H1 (cell line): Measurements from ENCODE around the gene NPPA. TPM values are rescaled to one million over a fixed set of nuclear protein-coding genes. Genes with fewer than 3 reads are reported as not detected.

Experiments
- CBX5 ChIP-seq: fragments of 300-800, 300-1000 bp; sonication (generic); IDR thresholded peaks from 2 replicates; pipeline ENCODE4 v1.7.1; 2016; ENCODE audit warnings: antibody characterized with exemption, low read length, low read depth
- CBX8 ChIP-seq: fragments of 300-800, 300-1000 bp; sonication (generic); IDR thresholded peaks from 2 replicates; pipeline ENCODE4 v1.7.1; 2016; ENCODE audit warnings: low read depth, low read length, borderline replicate concordance
- JUND ChIP-seq: IDR thresholded peaks from 2 replicates; pipeline ENCODE4 v1.6.1; 2011; ENCODE audit warnings: mild to moderate bottlenecking, improper control_type of control experiment, low read length
- SUZ12 ChIP-seq: fragments of 200-600 bp; sonication (generic); IDR thresholded peaks from 2 replicates; pipeline ENCODE4 v1.6.1; 2012; ENCODE audit warnings: mild to moderate bottlenecking, inconsistent platforms, low read length, moderate library complexity, mixed read lengths
- TAF1 ChIP-seq: IDR thresholded peaks from 2 replicates; pipeline ENCODE4 v1.6.1; 2011; ENCODE audit warnings: mild to moderate bottlenecking, low read depth, low read length
- TBP ChIP-seq: IDR thresholded peaks from 2 replicates; pipeline ENCODE4 v1.6.1; 2011; ENCODE audit warnings: low read depth, low read length, improper control_type of control experiment
- polyA plus RNA-seq, 7 experiments: library from polyadenylated mRNA; depleted of rRNA in 3 of 7; stranded (reverse) in 5 of 7; unstranded in 2 of 7; fragments of >200 nt in 5 of 7; fragments of 200-250 nt in 2 of 7; gene quantifications; 1 replicate in 5 of 7; 2 replicates in 1 of 7; 4 replicates in 1 of 7; pipeline versions ENCODE4 v1.2.1 to v1.2.3, GENCODE V29; 2011 to 2013; ENCODE audit warnings: missing spikeins in 2 of 7, mixed read lengths in 2 of 7
- total RNA-seq: library from RNA; stranded (reverse); fragmentation: NEBNext Ultra II Directional; extraction: Animal tissue kit (Norgen Biotek cat#: 25700); gene quantifications from 2 replicates; pipeline ENCODE4 v1.2.1, GENCODE V29; 2021

Gene NPPA
- total and polyA plus RNA-seq, 2 of the 8 experiments (the other 6 are each of a cell fraction or from before 2014, with no cell fraction given) = not detected

- TF ChIP-seq TBP (no peak), JUND (no peak), CBX5 (no peak), TAF1 (no peak), CBX8 (no peak), SUZ12 (no peak)
Measured at GRCh38 chr1:11874624-11875023, 27.0 kb upstream of the NPPA start (continued).
